T-helper 2 cell treated with Interferon-gamma antibody and Interleukin-4, amounts not matched to agents 5 μg/mL and 100 μg/mL, for 36 hours (primary cell): ENCODE measurements around the gene SLC30A2.
A peak's percentile ranks its signal among the peaks of the same experiment; 100 is the strongest.

Experiments used
- DNase-seq: peaks from one replicate; pipeline ENCODE4 v3.0.0; 2021; ENCODE audit warnings: low spot score
- H3K27ac Mint-ChIP-seq: one replicate; pipeline ENCODE4 v1.8.0; 2021; ENCODE audit warnings: mild to moderate bottlenecking, mixed read lengths
- H3K27me3 Mint-ChIP-seq: one replicate; pipeline ENCODE4 v1.8.0; 2021; ENCODE audit warnings: low read depth, mixed read lengths
- H3K36me3 Mint-ChIP-seq: one replicate; pipeline ENCODE4 v1.8.0; 2021; ENCODE audit warnings: low read depth, mixed read lengths
- H3K4me1 Mint-ChIP-seq: one replicate; pipeline ENCODE4 v1.8.0; 2021; ENCODE audit warnings: low read depth, mixed read lengths
- H3K4me3 Mint-ChIP-seq: one replicate; pipeline ENCODE4 v1.8.0; 2022; ENCODE audit warnings: mild to moderate bottlenecking, moderate library complexity, mixed read lengths
- H3K9me3 Mint-ChIP-seq: one replicate; pipeline ENCODE4 v1.8.0; 2021; ENCODE audit warnings: mixed read lengths

SLC30A2 gene

DNA sequence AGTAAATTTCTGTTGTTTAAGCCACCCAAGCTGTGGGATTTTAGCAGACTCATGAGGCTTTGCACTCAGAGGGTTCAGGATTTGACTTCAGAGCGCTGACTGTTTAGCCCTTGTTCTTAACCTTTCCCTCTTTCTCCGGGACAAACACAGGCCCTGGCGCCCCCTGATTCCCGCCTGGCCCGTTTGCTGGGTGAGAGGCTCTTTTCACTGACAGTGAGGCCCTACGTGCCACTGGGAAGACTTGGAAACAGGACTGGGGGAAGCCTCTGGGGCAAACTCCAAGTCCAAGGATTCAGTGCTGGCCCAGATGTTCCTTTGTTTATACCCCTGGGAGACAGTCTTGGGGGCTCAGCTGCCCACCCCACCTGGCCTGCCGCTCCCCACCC lies 33.3 kb upstream of the SLC30A2 start:
- H3K4me1 Mint-ChIP-seq = peaks cover 15% of the 10 kb centered on the region
- H3K27ac Mint-ChIP-seq = no peak overlapping the region
- no peaks in the 10 kb centered on the region for H3K9me3 Mint-ChIP-seq
- no peak for DNase-seq
- no peak overlapping the region for H3K4me3 Mint-ChIP-seq
- H3K27me3 Mint-ChIP-seq = peaks cover 40% of the 10 kb centered on the region
- no peaks in the 10 kb centered on the region for H3K36me3 Mint-ChIP-seq

DNA sequence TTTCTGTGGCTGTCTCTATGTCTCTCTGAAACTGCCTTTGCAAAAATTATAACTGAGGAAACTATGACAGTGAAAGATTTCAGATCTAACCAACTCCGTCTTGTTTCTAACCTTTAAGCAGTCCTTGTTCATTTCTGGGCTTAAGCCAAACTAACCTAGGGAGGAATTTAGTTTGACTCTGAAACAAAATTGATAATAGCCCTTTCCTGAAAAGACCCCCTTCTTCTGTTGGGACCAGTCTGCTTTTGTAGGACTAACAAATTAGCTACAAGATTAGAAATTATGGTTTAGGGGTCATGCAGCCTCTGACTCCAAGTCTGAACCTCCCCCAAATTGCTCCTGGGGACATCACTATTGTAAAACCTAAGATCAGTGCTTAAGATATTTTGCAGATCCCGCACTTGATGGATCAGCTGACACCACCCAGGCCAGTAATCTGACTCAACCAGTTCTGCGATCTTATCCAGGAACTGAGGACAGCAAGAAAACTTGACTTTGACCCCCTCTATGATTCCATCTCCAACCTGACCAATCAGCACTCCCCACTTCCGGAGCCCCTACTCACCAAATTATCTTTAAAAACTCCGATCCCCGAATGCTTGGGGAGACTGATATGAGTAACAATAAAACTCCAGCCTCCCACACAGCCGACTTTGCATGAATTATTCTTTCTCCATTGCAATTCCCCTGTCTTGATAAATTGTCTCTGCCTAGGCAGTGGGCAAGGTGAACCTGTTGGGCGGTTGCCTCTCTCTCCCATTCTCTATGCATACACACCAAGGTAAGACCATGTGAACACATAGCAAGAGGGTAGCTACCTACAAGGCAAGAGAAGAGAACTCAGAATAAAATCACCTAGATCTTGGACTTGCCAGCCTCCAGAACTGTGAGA lies 32.6 kb upstream of the SLC30A2 start:
- Mint-ChIP-seq H3K9me3 (no peaks in the 10 kb centered on the region), H3K27ac (no peak overlapping the region)

DNA sequence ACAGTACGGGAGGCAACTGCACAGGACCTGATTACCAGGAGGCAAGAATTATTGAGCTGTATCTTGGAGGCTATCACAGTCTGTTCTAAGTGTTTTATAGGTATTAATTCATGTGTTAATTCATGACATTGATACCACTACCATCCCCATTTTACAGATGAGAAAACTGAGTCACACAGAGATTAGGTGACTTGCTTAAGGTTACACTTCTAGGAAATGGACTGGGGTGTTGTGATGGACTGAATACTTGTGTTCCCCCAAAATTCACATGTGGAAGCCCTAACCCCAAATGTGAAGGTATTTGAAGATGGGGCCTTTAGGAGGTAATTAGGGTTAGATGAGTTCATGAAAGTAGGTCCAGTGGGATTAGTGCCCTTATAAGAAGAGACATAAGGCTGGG lies 31.6 kb upstream of the SLC30A2 start:
- H3K4me1 Mint-ChIP-seq = peaks cover 15% of the 10 kb centered on the region
- no peak overlapping the region for H3K4me3 Mint-ChIP-seq
- H3K9me3 Mint-ChIP-seq = no peaks in the 10 kb centered on the region
- H3K36me3 Mint-ChIP-seq = no peaks in the 10 kb centered on the region
- no peak overlapping the region for H3K27ac Mint-ChIP-seq
- H3K27me3 Mint-ChIP-seq = peaks cover 42% of the 10 kb centered on the region
- no peak for DNase-seq

More for the DNA sequence above, 32.6 kb upstream of the SLC30A2 start:
- Mint-ChIP-seq H3K27me3 (peaks cover 37% of the 10 kb centered on the region), H3K36me3 (no peaks in the 10 kb centered on the region), H3K4me1 (peaks cover 15% of the 10 kb centered on the region), H3K4me3 (no peak overlapping the region)
- DNase-seq = no peak

DNA sequence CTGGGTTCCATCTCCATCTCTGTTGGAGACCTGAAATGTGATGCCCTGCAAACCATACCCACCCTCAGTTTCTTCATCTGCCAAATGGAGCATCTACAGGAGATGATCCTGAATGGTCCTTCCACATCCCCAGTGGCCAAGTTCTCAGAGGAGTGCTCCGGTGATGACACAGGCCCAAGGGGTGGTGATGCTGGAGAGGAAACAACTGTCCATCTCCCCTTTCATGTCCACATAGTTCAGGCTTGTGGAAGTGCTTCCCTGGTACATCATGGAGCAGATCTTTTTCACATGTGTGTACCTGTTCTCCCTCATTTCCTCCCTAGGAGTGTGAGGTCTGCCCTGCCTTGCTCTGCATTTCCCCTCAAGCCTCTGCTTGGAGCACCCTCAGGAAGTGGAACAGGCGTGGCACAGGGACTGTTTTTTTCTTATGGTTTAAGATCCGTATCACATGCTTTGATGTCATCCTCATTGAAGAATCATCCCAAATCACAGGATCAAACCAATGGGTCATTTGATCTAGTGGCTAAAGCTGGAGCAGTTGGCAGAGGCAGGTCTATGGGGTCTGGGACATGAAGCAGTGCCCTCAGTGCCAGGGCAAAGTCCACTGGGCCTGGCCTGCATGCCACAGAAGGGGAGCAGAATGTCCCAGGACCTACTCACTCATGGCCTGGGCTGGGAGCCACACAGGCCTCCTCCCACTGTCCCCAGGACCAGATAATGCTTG lies 29.7 kb upstream of the SLC30A2 start:
- Mint-ChIP-seq H3K9me3 (no peaks in the 10 kb centered on the region), H3K36me3 (no peaks in the 10 kb centered on the region), H3K4me1 (peaks cover 15% of the 10 kb centered on the region), H3K27me3 (peaks cover 53% of the 10 kb centered on the region), H3K4me3 (peak overlapping the region; percentile 10), H3K27ac (no peak overlapping the region)
- no peak for DNase-seq

- no peaks in the 10 kb centered on the region for H3K9me3 Mint-ChIP-seq
- peaks cover 53% of the 10 kb centered on the region for H3K27me3 Mint-ChIP-seq
- no peak overlapping the region for H3K27ac Mint-ChIP-seq
- H3K4me1 Mint-ChIP-seq = peaks cover 15% of the 10 kb centered on the region
- H3K36me3 Mint-ChIP-seq = no peaks in the 10 kb centered on the region
- H3K4me3 Mint-ChIP-seq = no peak overlapping the region
- DNase-seq = no peak
Observed at GRCh38 chr1:26072305-26072704, 26.4 kb upstream of the SLC30A2 start.

DNA sequence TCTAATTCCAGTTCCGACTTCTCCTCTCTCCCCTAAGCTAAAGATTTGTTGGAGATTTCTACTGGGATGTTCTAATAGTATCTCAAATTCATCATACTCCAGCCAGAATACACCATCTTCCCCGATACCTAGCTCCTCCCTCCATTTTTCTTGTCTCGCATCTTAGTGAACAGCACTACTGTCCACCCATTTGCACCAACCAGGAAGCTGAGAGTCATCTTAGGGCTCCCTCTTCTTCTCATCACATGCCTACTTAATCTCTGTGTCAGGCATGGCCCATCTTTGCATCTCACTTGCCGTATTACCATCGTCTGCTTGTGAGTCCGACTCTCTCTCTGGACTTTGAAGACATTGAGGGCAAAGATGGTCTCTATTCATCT lies 25.0 kb upstream of the SLC30A2 start:
- no peak for DNase-seq
- Mint-ChIP-seq H3K4me3 (no peak overlapping the region), H3K9me3 (no peaks in the 10 kb centered on the region), H3K27me3 (peaks cover 51% of the 10 kb centered on the region), H3K4me1 (peaks cover 10% of the 10 kb centered on the region), H3K36me3 (no peaks in the 10 kb centered on the region), H3K27ac (no peak overlapping the region)

DNA sequence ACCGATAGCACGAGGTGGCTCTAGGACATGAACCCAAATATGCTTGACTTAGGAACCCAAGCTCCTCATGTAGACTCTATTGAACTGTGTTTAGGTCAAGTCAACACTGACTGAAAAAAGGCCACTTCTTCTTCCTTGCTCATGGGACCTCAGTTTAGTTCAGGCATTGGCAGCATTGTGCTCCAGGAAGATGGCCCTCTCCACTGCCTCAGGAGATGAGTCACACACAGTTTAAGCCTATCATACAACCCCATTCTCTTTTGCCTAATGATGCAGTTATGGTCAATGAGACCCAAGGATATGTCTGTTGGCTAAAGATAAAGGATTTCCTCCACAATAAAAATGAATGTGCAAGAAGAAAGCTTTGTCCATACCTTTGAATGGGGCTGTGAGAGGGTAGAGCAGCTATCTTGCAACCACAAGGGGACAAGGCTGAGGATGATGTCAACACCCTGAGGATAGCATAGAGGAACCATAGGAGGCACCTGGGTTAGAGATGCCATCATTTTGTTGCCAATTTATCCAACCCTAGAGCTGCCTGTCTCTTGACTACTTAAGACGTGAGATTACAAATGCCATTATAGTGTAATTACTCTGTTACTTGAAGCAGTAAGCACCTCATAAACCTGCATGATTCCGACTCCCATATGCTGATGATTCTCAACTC lies 24.5 kb upstream of the SLC30A2 start:
- no peak for DNase-seq
- H3K27ac Mint-ChIP-seq = no peak overlapping the region
- no peaks in the 10 kb centered on the region for H3K36me3 Mint-ChIP-seq
- peaks cover 5% of the 10 kb centered on the region for H3K4me1 Mint-ChIP-seq
- H3K9me3 Mint-ChIP-seq = no peaks in the 10 kb centered on the region
- H3K4me3 Mint-ChIP-seq = no peak overlapping the region
- peaks cover 48% of the 10 kb centered on the region for H3K27me3 Mint-ChIP-seq

DNA sequence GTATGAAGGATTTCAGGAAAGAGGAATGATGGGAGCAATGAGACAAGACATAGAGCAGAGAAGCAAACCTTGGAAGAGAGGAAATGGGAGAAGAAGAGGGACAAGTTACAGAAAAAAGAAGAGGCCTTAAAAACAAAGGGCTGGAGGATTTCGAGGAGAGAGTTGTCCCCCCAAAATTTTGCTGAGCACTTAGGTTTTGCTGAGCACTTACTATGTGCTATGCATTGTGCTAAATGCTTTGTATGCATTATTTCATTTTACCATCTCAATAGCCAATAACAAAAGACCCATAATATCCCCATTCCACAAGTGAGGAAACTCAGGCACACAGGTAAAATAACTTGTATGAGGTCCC lies 24.0 kb upstream of the SLC30A2 start:
- no peaks in the 10 kb centered on the region for H3K36me3 Mint-ChIP-seq
- no peaks in the 10 kb centered on the region for H3K9me3 Mint-ChIP-seq
- H3K4me3 Mint-ChIP-seq = no peak overlapping the region
- no peak overlapping the region for H3K27ac Mint-ChIP-seq
- H3K27me3 Mint-ChIP-seq = peaks cover 46% of the 10 kb centered on the region
- H3K4me1 Mint-ChIP-seq = peaks cover 2% of the 10 kb centered on the region
- no peak for DNase-seq

DNA sequence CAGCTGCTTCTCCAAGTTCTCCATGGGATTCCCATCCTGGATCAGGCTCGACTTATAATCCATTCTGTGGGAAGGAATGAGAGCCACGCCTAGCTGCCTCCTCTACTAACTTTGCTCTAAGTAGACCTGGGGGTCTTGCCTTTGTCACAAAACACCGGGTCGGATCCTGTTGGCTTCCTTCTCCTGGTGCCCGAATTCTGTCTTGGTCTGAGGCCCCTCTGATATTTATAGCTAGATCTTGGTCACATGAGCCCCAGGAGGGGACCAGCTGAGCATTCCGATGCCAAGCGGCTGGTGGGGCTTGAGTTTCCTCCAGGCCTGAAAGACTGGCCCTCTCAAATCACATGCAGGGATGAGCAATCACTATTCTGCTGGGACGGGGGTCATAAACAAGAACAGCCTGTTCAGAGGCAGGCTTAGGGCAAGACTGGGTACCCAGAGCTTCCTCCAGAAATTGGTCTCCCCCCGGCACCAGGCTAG lies 21.6 kb upstream of the SLC30A2 start, which contains the start of gene TRIM63:
Gene TRIM63 (minus strand): TSS at position 199 of the 480 bp plus-strand sequence. CDS start 136 bp downstream, at position 63.
- no peak for DNase-seq
- no peaks in the 10 kb centered on the region for H3K9me3 Mint-ChIP-seq
- H3K36me3 Mint-ChIP-seq = no peaks in the 10 kb centered on the region
- no peak within 1 kb of the TSS for H3K27ac Mint-ChIP-seq
- no peak within 1 kb of the TSS for H3K4me3 Mint-ChIP-seq
- H3K4me1 Mint-ChIP-seq = no peaks in the 10 kb centered on the region
- peaks cover 42% of the 10 kb centered on the region for H3K27me3 Mint-ChIP-seq

- Mint-ChIP-seq H3K4me1 (no peaks in the 10 kb centered on the region), H3K4me3 (no peak overlapping the region), H3K9me3 (no peaks in the 10 kb centered on the region), H3K27ac (no peak overlapping the region), H3K36me3 (no peaks in the 10 kb centered on the region), H3K27me3 (peaks cover 39% of the 10 kb centered on the region)
- no peak for DNase-seq
Observed at GRCh38 chr1:26066857-26067256, 20.9 kb upstream of the SLC30A2 start.

DNA sequence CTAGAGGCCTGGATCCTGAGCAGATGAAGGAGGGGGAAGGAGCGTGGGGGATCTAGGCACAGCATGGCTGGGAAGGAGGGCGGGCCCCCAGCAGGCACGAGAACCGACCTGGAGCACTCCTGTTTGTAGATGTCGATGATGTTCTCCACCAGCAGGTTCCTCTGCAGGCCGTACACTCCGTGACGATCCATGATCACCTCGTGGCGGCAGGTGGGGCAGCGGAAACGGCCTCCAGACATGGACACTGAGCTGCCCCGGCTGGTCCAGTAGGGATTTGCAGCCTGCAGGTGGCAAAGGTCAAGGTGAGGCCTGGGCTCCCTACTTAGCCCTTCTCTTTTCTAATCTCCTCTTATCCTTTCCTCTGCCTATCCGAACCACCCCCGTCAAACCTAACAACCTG lies 20.2 kb upstream of the SLC30A2 start:
- no peak overlapping the region for H3K27ac Mint-ChIP-seq
- H3K4me3 Mint-ChIP-seq = no peak overlapping the region
- peaks cover 38% of the 10 kb centered on the region for H3K27me3 Mint-ChIP-seq
- no peaks in the 10 kb centered on the region for H3K4me1 Mint-ChIP-seq
- no peaks in the 10 kb centered on the region for H3K9me3 Mint-ChIP-seq
- H3K36me3 Mint-ChIP-seq = no peaks in the 10 kb centered on the region
- no peak for DNase-seq

- Mint-ChIP-seq H3K27me3 (peaks cover 40% of the 10 kb centered on the region), H3K36me3 (no peaks in the 10 kb centered on the region), H3K4me1 (no peaks in the 10 kb centered on the region), H3K27ac (no peak overlapping the region), H3K4me3 (no peak overlapping the region), H3K9me3 (no peaks in the 10 kb centered on the region)
- DNase-seq = no peak
Observed at GRCh38 chr1:26064553-26064952, 18.6 kb upstream of the SLC30A2 start.

DNA sequence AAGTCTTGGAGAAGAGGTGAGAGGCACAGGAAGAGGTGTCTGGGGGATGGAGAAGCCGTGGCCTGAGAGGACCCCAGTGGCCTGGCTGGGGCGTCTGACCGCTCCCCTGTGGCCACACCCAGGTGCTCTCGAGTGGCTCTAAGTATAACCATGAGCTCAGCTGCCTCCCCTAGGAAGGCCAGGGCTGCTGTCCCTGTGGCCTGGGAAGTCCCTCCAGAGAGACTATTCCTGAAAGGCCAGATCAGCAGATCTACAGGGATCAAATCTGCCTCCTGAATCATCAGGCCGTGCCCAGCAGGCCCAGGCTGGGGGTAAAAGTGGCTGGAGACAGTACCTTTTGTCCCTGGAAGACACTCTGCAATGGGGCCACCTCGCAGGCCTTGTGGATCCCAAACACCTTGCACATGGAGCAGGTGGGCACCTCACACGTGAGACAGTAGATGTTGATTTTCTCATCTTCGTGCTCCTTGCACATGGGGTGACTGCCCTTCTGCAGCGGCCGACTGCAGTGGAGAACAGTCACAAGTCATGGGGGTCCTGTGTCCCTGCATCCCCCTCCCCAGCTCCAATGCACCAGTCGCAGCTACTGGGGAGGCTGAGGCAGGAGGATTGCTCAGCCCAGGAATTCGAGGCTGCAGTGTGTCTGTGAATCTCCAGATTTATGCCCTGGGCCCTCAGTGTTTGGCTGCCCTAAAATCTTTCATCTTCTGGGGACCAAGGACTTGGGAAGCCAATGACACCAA lies 15.1 kb upstream of the SLC30A2 start:
- no peak for DNase-seq
- Mint-ChIP-seq H3K36me3 (no peaks in the 10 kb centered on the region), H3K27me3 (peaks cover 45% of the 10 kb centered on the region), H3K9me3 (no peaks in the 10 kb centered on the region), H3K4me1 (no peaks in the 10 kb centered on the region), H3K4me3 (no peak overlapping the region), H3K27ac (no peak overlapping the region)
